Thoracic aorta (tissue), 2 donors: Measurements from ENCODE around the gene CCDC183. TPM values are rescaled to one million over a fixed set of nuclear protein-coding genes. Genes with fewer than 3 reads are reported as not detected.
"Not testable (repeated sequence)": the region's sequence is repeated elsewhere in the genome, so short reads cannot be mapped to it uniquely, and the experiment has no call there.

Source experiments
- ATAC-seq: fragments of 150-250 bp; one replicate; pipeline ENCODE4 v1.8.0; 2017; ENCODE audit warnings: low read depth; ENCODE audit not compliant: insufficient number of reproducible peaks, low FRiP score
- DNase-seq: peaks from one replicate; pipeline ENCODE4 v3.0.0-alpha.2; 2020; ENCODE audit warnings: low spot score
- H3K27ac ChIP-seq, 2 donors: fragments of 200-600 bp; sonication (generic); 1 replicate in 1 of 2; 2 replicates in 1 of 2; pipeline ENCODE4 v1.5.1; 2016; ENCODE audit warnings: mild to moderate bottlenecking in 2 of 2, moderate library complexity in 2 of 2
- H3K27me3 ChIP-seq: fragments of 200-600 bp; sonication (generic); replicated peaks from 2 replicates; pipeline ENCODE4 v1.6.0; 2016; ENCODE audit warnings: mild to moderate bottlenecking; ENCODE audit not compliant: insufficient read depth
- H3K36me3 ChIP-seq: fragments of 200-600 bp; sonication (generic); one replicate; pipeline ENCODE4 v1.5.1; 2016
- H3K4me1 ChIP-seq, 2 donors: fragments of 200-600 bp; sonication (generic); 1 replicate in 1 of 2; 2 replicates in 1 of 2; pipeline versions ENCODE4 v1.5.1 to v1.6.0; 2016; ENCODE audit warnings: low read depth in 2 of 2, mild to moderate bottlenecking in 1 of 2; ENCODE audit not compliant: control insufficient read depth in 1 of 2
- H3K4me3 ChIP-seq: fragments of 200-600 bp; sonication (generic); 2 replicates; pipeline ENCODE4 v1.5.1; 2016; ENCODE audit warnings: mild to moderate bottlenecking
- H3K9me3 ChIP-seq: fragments of 200-600 bp; sonication (generic); 2 replicates; pipeline ENCODE4 v1.5.1; 2016
- CTCF ChIP-seq: fragments of 200-600 bp; sonication (generic); IDR thresholded peaks from one replicate; pipeline ENCODE4 v1.5.1; 2019; ENCODE audit warnings: antibody characterized with exemption
- total RNA-seq, 2 donors: library from RNA; depleted of rRNA; stranded (reverse); fragments of >200 nt; gene quantifications; one replicate each; pipeline versions ENCODE4 v1.1.0 to v1.2.3, GENCODE V29; 2016

The CCDC183 gene
- total RNA-seq, 2 donors from 2014 or later, result 0.68 to 0.71 TPM

- not testable (repeated sequence) for H3K36me3 ChIP-seq, H3K9me3 ChIP-seq, ATAC-seq, DNase-seq, H3K27me3 ChIP-seq, H3K27ac ChIP-seq
- peak; percentile 75 for TF ChIP-seq CTCF
- Histone ChIP-seq H3K4me3 (peak overlapping the region; percentile 39), H3K4me1 (peaks cover 11 to 52% of the 10 kb centered on the region in 2 donors)
Observed at GRCh38 chr9:136843801-136844740, 47.9 kb downstream of the CCDC183 start.

- H3K9me3 ChIP-seq, result no peaks in the 10 kb centered on the region
Observed at GRCh38 chr9:136844761-136845464, 48.8 kb downstream of the CCDC183 start.

GRCh38 chr9:136845465-136846260 is 49.5 kb downstream of the CCDC183 start:
- no peak for TF ChIP-seq CTCF
- Histone ChIP-seq H3K9me3 (no peaks in the 10 kb centered on the region), H3K4me3 (no peak overlapping the region), H3K4me1 (peaks cover 17 to 63% of the 10 kb centered on the region in 2 donors), H3K36me3 (no peaks in the 10 kb centered on the region), H3K27me3 (peaks cover 7% of the 10 kb centered on the region), H3K27ac (no peak overlapping the region)
- DNase-seq, result no peak
- no peak for ATAC-seq

More at GRCh38 chr9:136844761-136845464, 48.8 kb downstream of the CCDC183 start:
- Histone ChIP-seq H3K27ac (no peak overlapping the region), H3K36me3 (no peaks in the 10 kb centered on the region), H3K4me1 (peaks cover 14 to 56% of the 10 kb centered on the region in 2 donors), H3K4me3 (no peak overlapping the region), H3K27me3 (peaks cover 7% of the 10 kb centered on the region)
- no peak for ATAC-seq
- no peak for TF ChIP-seq CTCF
- no peak for DNase-seq

- H3K27me3 ChIP-seq, result peaks cover 7% of the 10 kb centered on the region
- ATAC-seq (no peak), DNase-seq (no peak)
- no peaks in the 10 kb centered on the region for H3K36me3 ChIP-seq
- no peaks in the 10 kb centered on the region for H3K9me3 ChIP-seq
- H3K4me1 ChIP-seq, result peaks cover 17 to 63% of the 10 kb centered on the region in 2 donors
- TF ChIP-seq CTCF, result no peak
- H3K27ac ChIP-seq, result no peak overlapping the region
- H3K4me3 ChIP-seq, result peak overlapping the region; percentile 99
Observed at GRCh38 chr9:136846376-136847087, 50.4 kb downstream of the CCDC183 start.
